Neural cell (in vitro differentiated cells): ENCODE measurements around the gene HIPK1. TPM values are rescaled to one million over a fixed set of nuclear protein-coding genes. Genes with fewer than 3 reads are reported as not detected.

ENCODE experiments used
- H2AFZ ChIP-seq: fragments of 200-600, 300-800 bp; sonication (generic), shearing (Covaris generic); 2 replicates; pipeline ENCODE4 v1.6.0; 2014; ENCODE audit warnings: low read depth, mild to moderate bottlenecking, antibody characterized with exemption, low read length, moderate library complexity
- H3F3A ChIP-seq: fragments of 200-600 bp; shearing (Covaris generic); 2 replicates; pipeline ENCODE4 v1.6.1; 2016; ENCODE audit warnings: mild to moderate bottlenecking, moderate library complexity, mixed read lengths, antibody characterized with exemption, low read length; ENCODE audit not compliant: insufficient read depth, poor library complexity, severe bottlenecking
- H3K27ac ChIP-seq: fragments of 200-600, 300-800 bp; sonication (generic), shearing (Covaris generic); 2 replicates; pipeline ENCODE4 v1.5.1; 2014; ENCODE audit warnings: mild to moderate bottlenecking, low read length, moderate library complexity
- H3K27me3 ChIP-seq: fragments of 300-800, 200-600 bp; sonication (generic), shearing (Covaris generic); 2 replicates; pipeline ENCODE4 v1.6.0; 2014; ENCODE audit warnings: mild to moderate bottlenecking, low read depth, low read length, moderate library complexity; ENCODE audit not compliant: insufficient read depth
- H3K36me3 ChIP-seq: fragments of 300-800, 200-600 bp; sonication (generic), shearing (Covaris generic); 2 replicates; pipeline ENCODE4 v1.5.1; 2014; ENCODE audit warnings: mild to moderate bottlenecking, antibody characterized with exemption, low read length, moderate library complexity; ENCODE audit not compliant: insufficient read depth
- H3K4me2 ChIP-seq: fragments of 300-800, 200-600 bp; sonication (generic), shearing (Covaris generic); 2 replicates; pipeline ENCODE4 v1.6.0; 2014; ENCODE audit warnings: mild to moderate bottlenecking, low read length
- H3K4me3 ChIP-seq: fragments of 300-800, 200-600 bp; sonication (generic), shearing (Covaris generic); 2 replicates; pipeline ENCODE4 v1.5.1; 2014; ENCODE audit warnings: mild to moderate bottlenecking, low read length, moderate library complexity
- H3K79me2 ChIP-seq: fragments of 200-600 bp; shearing (Covaris generic); replicated peaks from 2 replicates; pipeline ENCODE4 v1.6.0; 2014; ENCODE audit warnings: mild to moderate bottlenecking, low read length, moderate library complexity; ENCODE audit not compliant: insufficient read depth
- H3K9ac ChIP-seq: fragments of 300-800, 200-600 bp; sonication (generic), shearing (Covaris generic); 2 replicates; pipeline ENCODE4 v1.6.1; 2016; ENCODE audit warnings: mild to moderate bottlenecking, low read length, mixed read lengths
- H3K9me2 ChIP-seq: fragments of 200-600 bp; shearing (Covaris generic); 2 replicates; pipeline ENCODE4 v1.6.1; 2016; ENCODE audit warnings: mild to moderate bottlenecking, low read length, mixed read lengths; ENCODE audit not compliant: insufficient read depth
- H3K9me3 ChIP-seq: fragments of 200-600, 300-800 bp; sonication (generic), shearing (Covaris generic); 2 replicates; pipeline ENCODE4 v1.6.1; 2016; ENCODE audit warnings: mild to moderate bottlenecking, mixed run types, low read length, moderate library complexity, mixed read lengths
- H4K20me1 ChIP-seq: fragments of 200-600 bp; shearing (Covaris generic); 2 replicates; pipeline ENCODE4 v1.6.1; 2016; ENCODE audit warnings: mild to moderate bottlenecking, mixed run types; ENCODE audit not compliant: insufficient read depth
- EP300 ChIP-seq: fragments of 450-650 bp; conservative IDR thresholded peaks from 2 replicates; pipeline ENCODE4 v1.6.1; 2014; ENCODE audit warnings: antibody characterized with exemption, mild to moderate bottlenecking, moderate library complexity; ENCODE audit not compliant: poor library complexity, severe bottlenecking
- EZH2 ChIP-seq: fragments of 200-600, 300-800 bp; shearing (Covaris generic), sonication (generic); IDR thresholded peaks from 2 replicates; pipeline ENCODE4 v1.6.1; 2014; ENCODE audit warnings: antibody characterized with exemption, low read length, borderline replicate concordance, mild to moderate bottlenecking; ENCODE audit not compliant: insufficient read depth, poor library complexity, severe bottlenecking
- MXI1 ChIP-seq: fragments of 450-650 bp; conservative IDR thresholded peaks from 2 replicates; pipeline ENCODE4 v1.6.1; 2014; ENCODE audit warnings: antibody characterized with exemption, mild to moderate bottlenecking; ENCODE audit not compliant: poor library complexity, severe bottlenecking
- POLR2AphosphoS5 ChIP-seq: IDR thresholded peaks from 2 replicates; pipeline ENCODE4 v1.6.1; 2012
- RAD21 ChIP-seq: fragments of 450-650 bp; conservative IDR thresholded peaks from 2 replicates; pipeline ENCODE4 v1.6.1; 2014; ENCODE audit warnings: antibody characterized with exemption, mild to moderate bottlenecking, moderate library complexity
- SMC3 ChIP-seq: fragments of 450-650 bp; conservative IDR thresholded peaks from 2 replicates; pipeline ENCODE4 v1.6.1; 2014; ENCODE audit warnings: antibody characterized with exemption, mild to moderate bottlenecking, moderate library complexity; ENCODE audit not compliant: poor library complexity
- TAF1 ChIP-seq: IDR thresholded peaks from 2 replicates; pipeline ENCODE4 v1.6.1; 2012; ENCODE audit warnings: low read depth
- polyA plus RNA-seq: library from polyadenylated mRNA; depleted of rRNA; stranded (reverse); fragments of >200 nt; gene quantifications from 2 replicates; pipeline ENCODE4 v1.2.3, GENCODE V29; 2014
- TF ChIP-seq, protein P1 (sequence below): fragments of 450-650 bp; IDR thresholded peaks from 2 replicates; pipeline ENCODE4 v1.5.1; 2014; ENCODE audit warnings: antibody characterized with exemption, mild to moderate bottlenecking, moderate library complexity; ENCODE audit not compliant: poor library complexity, severe bottlenecking
- TF ChIP-seq, protein P2 (sequence below): IDR thresholded peaks from 2 replicates; pipeline ENCODE4 v1.6.1; 2012; ENCODE audit warnings: borderline replicate concordance

Gene HIPK1
- polyA plus RNA-seq, 1 donor from 2014 or later: 22.9 TPM

DNA sequence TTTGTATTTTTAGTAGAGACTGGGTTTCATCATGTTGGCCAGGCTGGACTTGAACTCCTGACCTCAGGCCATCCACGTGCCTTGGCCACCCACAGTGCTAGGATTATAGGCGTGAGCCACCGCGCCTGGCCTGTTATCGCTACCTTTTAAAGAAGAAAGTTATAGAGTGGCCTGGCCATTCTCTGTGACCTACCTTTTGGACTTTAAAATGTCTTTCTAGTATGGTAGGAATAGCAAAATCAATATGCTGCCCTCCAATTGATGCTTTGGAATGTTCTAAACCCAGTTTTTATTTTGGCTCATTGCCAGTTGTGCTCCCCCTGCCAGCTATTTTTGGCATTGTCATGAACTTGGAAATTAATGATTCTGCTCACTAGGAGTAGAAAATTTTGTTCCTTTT is 19.9 kb downstream of the HIPK1 start:
- Histone ChIP-seq H3F3A (no peaks in the 10 kb centered on the region), H3K9me3 (no peaks in the 10 kb centered on the region), H3K4me2 (no peak overlapping the region), H3K36me3 (peaks cover 3% of the 10 kb centered on the region), H3K9ac (no peak overlapping the region), H3K4me3 (no peak overlapping the region), H4K20me1 (no peaks in the 10 kb centered on the region), H3K79me2 (peaks cover 6% of the 10 kb centered on the region), H3K27ac (no peak overlapping the region), H3K27me3 (no peaks in the 10 kb centered on the region), H2AFZ (no peak overlapping the region), H3K9me2 (no peaks in the 10 kb centered on the region)
- TF ChIP-seq POLR2AphosphoS5 (no peak), MXI1 (no peak), EP300 (no peak), EZH2 (no peak), RAD21 (no peak), SMC3 (no peak), TAF1 (no peak)
- TF ChIP-seq, protein P1, sequence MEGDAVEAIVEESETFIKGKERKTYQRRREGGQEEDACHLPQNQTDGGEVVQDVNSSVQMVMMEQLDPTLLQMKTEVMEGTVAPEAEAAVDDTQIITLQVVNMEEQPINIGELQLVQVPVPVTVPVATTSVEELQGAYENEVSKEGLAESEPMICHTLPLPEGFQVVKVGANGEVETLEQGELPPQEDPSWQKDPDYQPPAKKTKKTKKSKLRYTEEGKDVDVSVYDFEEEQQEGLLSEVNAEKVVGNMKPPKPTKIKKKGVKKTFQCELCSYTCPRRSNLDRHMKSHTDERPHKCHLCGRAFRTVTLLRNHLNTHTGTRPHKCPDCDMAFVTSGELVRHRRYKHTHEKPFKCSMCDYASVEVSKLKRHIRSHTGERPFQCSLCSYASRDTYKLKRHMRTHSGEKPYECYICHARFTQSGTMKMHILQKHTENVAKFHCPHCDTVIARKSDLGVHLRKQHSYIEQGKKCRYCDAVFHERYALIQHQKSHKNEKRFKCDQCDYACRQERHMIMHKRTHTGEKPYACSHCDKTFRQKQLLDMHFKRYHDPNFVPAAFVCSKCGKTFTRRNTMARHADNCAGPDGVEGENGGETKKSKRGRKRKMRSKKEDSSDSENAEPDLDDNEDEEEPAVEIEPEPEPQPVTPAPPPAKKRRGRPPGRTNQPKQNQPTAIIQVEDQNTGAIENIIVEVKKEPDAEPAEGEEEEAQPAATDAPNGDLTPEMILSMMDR: no peak
- TF ChIP-seq, protein P2, sequence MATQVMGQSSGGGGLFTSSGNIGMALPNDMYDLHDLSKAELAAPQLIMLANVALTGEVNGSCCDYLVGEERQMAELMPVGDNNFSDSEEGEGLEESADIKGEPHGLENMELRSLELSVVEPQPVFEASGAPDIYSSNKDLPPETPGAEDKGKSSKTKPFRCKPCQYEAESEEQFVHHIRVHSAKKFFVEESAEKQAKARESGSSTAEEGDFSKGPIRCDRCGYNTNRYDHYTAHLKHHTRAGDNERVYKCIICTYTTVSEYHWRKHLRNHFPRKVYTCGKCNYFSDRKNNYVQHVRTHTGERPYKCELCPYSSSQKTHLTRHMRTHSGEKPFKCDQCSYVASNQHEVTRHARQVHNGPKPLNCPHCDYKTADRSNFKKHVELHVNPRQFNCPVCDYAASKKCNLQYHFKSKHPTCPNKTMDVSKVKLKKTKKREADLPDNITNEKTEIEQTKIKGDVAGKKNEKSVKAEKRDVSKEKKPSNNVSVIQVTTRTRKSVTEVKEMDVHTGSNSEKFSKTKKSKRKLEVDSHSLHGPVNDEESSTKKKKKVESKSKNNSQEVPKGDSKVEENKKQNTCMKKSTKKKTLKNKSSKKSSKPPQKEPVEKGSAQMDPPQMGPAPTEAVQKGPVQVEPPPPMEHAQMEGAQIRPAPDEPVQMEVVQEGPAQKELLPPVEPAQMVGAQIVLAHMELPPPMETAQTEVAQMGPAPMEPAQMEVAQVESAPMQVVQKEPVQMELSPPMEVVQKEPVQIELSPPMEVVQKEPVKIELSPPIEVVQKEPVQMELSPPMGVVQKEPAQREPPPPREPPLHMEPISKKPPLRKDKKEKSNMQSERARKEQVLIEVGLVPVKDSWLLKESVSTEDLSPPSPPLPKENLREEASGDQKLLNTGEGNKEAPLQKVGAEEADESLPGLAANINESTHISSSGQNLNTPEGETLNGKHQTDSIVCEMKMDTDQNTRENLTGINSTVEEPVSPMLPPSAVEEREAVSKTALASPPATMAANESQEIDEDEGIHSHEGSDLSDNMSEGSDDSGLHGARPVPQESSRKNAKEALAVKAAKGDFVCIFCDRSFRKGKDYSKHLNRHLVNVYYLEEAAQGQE: no peak

DNA sequence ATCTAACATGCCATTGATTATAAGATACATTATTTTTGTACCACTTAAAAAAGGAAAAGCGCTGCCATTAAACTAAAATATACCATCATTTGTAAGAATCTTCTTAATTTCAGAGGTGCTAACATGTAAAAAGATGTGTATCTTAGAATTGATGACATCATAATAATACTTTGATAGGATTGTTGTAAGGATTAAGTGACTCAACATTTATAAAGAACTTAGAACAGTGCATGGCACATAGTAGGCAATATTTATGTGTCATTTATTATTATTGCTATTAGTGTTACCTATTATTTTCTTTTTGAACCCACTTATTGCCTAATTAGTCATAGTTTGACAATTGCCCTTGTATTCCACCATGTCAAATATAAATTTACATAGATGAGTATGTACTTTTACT is 21.8 kb downstream of the HIPK1 start:
- H3K27me3 ChIP-seq: no peaks in the 10 kb centered on the region
- H3K27ac ChIP-seq: no peak overlapping the region
- H3F3A ChIP-seq: no peaks in the 10 kb centered on the region
- no peaks in the 10 kb centered on the region for H3K79me2 ChIP-seq
- H2AFZ ChIP-seq: no peak overlapping the region
- H3K4me2 ChIP-seq: no peak overlapping the region
- H3K36me3 ChIP-seq: peaks cover 4% of the 10 kb centered on the region
- H3K4me3 ChIP-seq: no peak overlapping the region
- TF ChIP-seq EP300: no peak
- TF ChIP-seq RAD21: no peak
- TF ChIP-seq MXI1: no peak
- TF ChIP-seq EZH2: no peak
- no peak for TF ChIP-seq POLR2AphosphoS5
- TF ChIP-seq, protein P1: no peak
- TF ChIP-seq, protein P2: no peak
- TF ChIP-seq SMC3: no peak
- no peak for TF ChIP-seq TAF1
- H4K20me1 ChIP-seq: no peaks in the 10 kb centered on the region
- H3K9me2 ChIP-seq: no peaks in the 10 kb centered on the region
- H3K9ac ChIP-seq: no peak overlapping the region
- no peaks in the 10 kb centered on the region for H3K9me3 ChIP-seq
